Measurements from ENCODE around the gene RHO.

The RHO gene

DNA sequence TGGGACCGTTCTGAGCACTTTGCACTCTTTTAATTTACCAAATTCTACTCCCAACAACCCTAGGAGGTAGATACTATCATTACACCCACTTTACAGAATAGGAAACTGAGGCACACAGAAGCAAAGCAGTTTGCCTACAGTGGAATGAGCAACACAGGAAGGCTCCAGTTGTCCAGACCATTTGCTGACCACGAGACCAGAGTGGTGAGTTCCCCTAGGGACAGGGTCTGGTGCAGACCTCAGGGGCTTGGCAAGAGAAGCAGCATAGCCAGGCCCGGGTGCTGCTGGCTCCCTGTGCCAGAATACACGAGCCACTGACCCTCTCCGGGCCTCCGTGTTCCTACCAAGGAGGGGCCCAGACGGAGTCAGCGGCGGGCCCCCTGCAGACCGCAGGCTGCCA, 51.6 kb downstream of the RHO start:
- DNase-seq (ENCODE audit: low spot score), result no peak

DNA sequence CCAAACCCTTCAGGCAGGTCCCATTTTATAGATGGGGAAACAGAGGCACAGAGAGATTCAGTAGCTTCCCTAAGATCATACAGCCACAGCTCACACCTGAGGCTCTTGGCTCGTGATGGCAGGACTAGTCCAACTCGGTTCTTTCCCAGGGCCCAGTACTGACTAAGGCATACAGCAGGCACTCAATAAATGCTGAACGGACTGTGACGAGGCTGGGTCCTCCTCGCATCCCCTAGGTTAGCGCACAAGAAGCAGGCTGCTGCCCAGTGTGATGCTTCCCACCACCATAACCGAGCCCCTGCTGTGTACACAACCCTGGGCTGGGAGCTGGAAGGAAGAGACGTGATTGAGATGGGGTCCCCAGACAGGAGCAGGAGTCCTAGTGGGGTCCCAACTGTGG, 53.2 kb downstream of the RHO start:
- no peak for DNase-seq (ENCODE audit: low spot score)

DNA sequence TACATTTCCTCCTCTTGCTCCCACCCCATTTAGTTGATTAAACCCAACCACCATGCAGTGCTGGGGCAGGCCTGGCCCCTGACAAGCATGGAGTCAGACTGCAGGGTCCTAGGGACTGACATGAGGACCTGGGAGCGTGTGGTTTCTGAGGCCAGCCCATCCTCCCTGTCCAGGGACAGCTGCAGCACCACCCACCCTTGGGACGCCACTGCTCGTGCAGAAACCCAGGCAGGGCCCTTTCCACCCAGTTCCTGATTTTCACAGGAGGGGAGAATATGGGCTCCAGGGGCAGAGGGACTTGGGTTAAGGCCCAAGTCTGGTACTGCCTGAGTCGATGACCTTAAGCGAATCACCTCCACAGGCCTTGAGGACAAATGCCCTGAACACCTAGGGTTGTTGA, 54.4 kb downstream of the RHO start:
- no peak for DNase-seq (ENCODE audit: low spot score)

DNA sequence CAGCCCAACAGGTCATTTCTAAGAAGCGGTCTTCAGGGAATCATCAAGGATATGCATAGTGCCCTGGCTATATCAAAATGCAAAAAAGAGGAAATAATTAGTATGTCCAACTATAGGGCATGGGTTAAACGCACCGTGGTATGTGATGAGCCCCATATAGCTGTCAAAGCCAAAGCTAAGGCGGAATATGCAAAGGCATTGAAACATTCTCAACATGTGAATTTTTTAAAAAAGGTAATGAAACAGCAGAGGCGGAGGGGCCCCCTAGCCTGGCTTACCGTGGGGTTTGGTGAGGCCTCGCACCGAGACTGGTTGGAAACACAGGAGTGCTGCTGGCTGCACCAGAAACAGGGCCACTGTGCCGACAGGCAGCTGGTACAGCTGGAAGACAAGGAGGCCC, 54.9 kb downstream of the RHO start:
- DNase-seq (ENCODE audit: low spot score), result no peak

DNA sequence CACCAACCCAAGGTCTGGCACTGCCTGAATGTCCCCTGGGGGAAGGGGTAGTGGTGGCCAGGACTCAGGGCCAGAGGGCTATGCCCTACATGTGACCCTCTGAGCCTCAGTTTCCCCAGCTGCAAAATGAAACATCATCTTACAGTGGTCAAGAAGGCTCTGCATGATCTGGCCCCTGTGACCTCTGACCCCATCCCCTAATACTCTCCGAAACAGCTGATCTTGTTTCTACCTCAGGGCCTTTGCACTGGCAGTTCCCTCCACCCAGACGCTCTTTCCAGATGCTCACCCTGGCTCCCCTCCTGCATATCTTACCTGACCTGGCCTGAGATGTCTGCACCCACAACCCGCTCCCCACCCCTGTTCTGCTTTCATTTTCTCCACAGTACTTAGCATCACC, 56.2 kb downstream of the RHO start:
- DNase-seq (ENCODE audit: low spot score), result no peak
